Endothelial cell (in vitro differentiated cells): Measurements from ENCODE around the gene RBMS3. TPM values are rescaled to one million over a fixed set of nuclear protein-coding genes. Genes with fewer than 3 reads are reported as not detected.

Source experiments
- DNase-seq: peaks from one replicate; pipeline ENCODE4 v3.0.0; 2021; ENCODE audit warnings: low spot score
- H3K27ac Mint-ChIP-seq: one replicate; pipeline ENCODE4 v1.8.0; 2021; ENCODE audit warnings: mixed read lengths, inconsistent platforms; ENCODE audit not compliant: unreplicated experiment
- H3K27me3 Mint-ChIP-seq: one replicate; pipeline ENCODE4 v1.8.0; 2021; ENCODE audit warnings: mild to moderate bottlenecking, moderate library complexity, mixed read lengths, inconsistent platforms; ENCODE audit not compliant: unreplicated experiment
- H3K36me3 Mint-ChIP-seq: one replicate; pipeline ENCODE4 v1.8.0; 2021; ENCODE audit warnings: mild to moderate bottlenecking, low read depth, mixed read lengths, inconsistent platforms; ENCODE audit not compliant: unreplicated experiment
- H3K4me1 Mint-ChIP-seq: one replicate; pipeline ENCODE4 v1.8.0; 2021; ENCODE audit warnings: mild to moderate bottlenecking, mixed read lengths, inconsistent platforms; ENCODE audit not compliant: unreplicated experiment
- H3K4me3 Mint-ChIP-seq: one replicate; pipeline ENCODE4 v1.8.0; 2021; ENCODE audit warnings: mild to moderate bottlenecking, mixed read lengths, inconsistent platforms; ENCODE audit not compliant: unreplicated experiment
- H3K9me3 Mint-ChIP-seq: one replicate; pipeline ENCODE4 v1.8.0; 2021; ENCODE audit warnings: mixed read lengths, inconsistent platforms; ENCODE audit not compliant: unreplicated experiment
- CTCF ChIP-seq: fragments of 200-600 bp; sonication (generic); IDR thresholded peaks from one replicate; pipeline ENCODE4 v1.5.0; 2021; ENCODE audit warnings: antibody characterized with exemption; ENCODE audit not compliant: unreplicated experiment
- total RNA-seq: library from RNA; stranded (reverse); fragmentation: NEBNext Ultra II Directional; extraction: Animal tissue kit (Norgen Biotek cat#: 25700); gene quantifications from one replicate; pipeline ENCODE4 v1.2.1, GENCODE V29; 2021; ENCODE audit not compliant: unreplicated experiment

RBMS3 gene
- total RNA-seq, 1 donor from 2014 or later, result 30.9 TPM

- no peaks in the 10 kb centered on the region for H3K9me3 Mint-ChIP-seq
- no peaks in the 10 kb centered on the region for H3K36me3 Mint-ChIP-seq
- no peak for DNase-seq
- no peak overlapping the region for H3K4me3 Mint-ChIP-seq
- no peaks in the 10 kb centered on the region for H3K4me1 Mint-ChIP-seq
- no peak for TF ChIP-seq CTCF
- H3K27ac Mint-ChIP-seq, result no peak overlapping the region
- no peaks in the 10 kb centered on the region for H3K27me3 Mint-ChIP-seq
Observed at GRCh38 chr3:29690686-29691353, 409.9 kb downstream of the RBMS3 start.

DNA sequence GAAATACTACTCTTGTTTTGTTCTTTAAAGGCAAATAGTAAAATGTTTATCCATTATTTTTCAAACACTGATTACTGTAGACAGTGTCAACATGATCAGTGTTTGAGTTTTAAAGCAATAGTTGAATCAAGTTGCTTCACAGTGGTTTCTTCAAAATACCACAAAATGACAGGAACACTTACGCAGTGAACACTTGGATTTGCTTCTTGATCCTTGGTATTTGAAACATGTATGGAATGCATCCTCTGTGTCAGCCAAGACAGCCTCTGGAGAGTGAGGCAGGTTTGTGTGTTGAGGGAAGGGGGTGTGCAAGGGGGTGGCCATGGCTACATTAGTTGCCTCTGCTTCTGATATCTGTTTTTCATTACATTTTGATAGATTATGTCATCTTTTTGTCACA is 413.0 kb downstream of the RBMS3 start:
- H3K9me3 Mint-ChIP-seq, result no peaks in the 10 kb centered on the region
- no peak for TF ChIP-seq CTCF
- H3K4me1 Mint-ChIP-seq, result no peaks in the 10 kb centered on the region
- peak; percentile 6 for DNase-seq
- H3K27ac Mint-ChIP-seq, result no peak overlapping the region
- no peaks in the 10 kb centered on the region for H3K27me3 Mint-ChIP-seq
- H3K36me3 Mint-ChIP-seq, result no peaks in the 10 kb centered on the region
- H3K4me3 Mint-ChIP-seq, result no peak overlapping the region

DNA sequence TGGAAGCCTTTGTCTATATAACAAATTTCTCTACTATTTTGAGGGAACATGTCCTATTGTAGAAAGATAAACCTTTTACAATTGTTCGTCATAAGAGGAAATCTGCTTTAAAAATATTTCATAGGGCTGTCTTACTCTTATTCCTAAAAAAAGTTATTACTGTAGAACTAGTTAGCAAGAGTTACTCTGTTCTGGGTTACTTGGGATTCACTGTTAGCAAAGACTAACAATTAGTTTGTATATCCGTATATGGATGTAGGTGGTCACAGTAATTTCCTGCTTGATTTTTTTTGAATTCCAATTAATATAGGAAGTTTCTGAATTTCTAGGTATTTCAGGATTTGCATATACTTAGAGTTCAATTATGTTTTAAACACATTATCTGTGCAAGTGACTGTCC is 413.5 kb downstream of the RBMS3 start:
- H3K27ac Mint-ChIP-seq, result no peak overlapping the region
- no peaks in the 10 kb centered on the region for H3K27me3 Mint-ChIP-seq
- H3K4me1 Mint-ChIP-seq, result no peaks in the 10 kb centered on the region
- DNase-seq, result no peak
- H3K4me3 Mint-ChIP-seq, result no peak overlapping the region
- no peak for TF ChIP-seq CTCF
- H3K36me3 Mint-ChIP-seq, result no peaks in the 10 kb centered on the region
- no peaks in the 10 kb centered on the region for H3K9me3 Mint-ChIP-seq

GRCh38 chr3:29694783-29695182 is 413.9 kb downstream of the RBMS3 start:
- no peak for DNase-seq
- H3K4me1 Mint-ChIP-seq, result no peaks in the 10 kb centered on the region
- no peak overlapping the region for H3K27ac Mint-ChIP-seq
- TF ChIP-seq CTCF, result no peak
- H3K36me3 Mint-ChIP-seq, result no peaks in the 10 kb centered on the region
- no peak overlapping the region for H3K4me3 Mint-ChIP-seq
- no peaks in the 10 kb centered on the region for H3K9me3 Mint-ChIP-seq
- H3K27me3 Mint-ChIP-seq, result no peaks in the 10 kb centered on the region

DNA sequence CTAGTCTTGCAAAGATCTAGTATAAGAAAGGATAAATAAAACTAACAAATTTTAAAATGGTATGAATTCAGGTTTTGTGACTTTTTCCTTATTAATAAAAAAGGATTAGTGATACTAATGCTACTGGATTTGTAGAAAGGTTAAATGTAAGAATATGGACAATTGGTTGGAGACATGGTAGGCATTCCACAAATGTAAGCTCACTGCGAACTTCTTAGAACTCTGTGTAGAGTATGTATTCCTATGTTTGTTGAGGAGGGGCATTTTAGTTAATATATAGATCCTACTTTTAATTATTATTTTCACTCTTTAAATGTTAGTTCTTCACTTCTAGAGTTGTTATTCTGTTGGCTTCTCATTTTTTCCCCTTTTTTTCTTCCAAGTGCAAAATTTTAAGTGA is 414.3 kb downstream of the RBMS3 start:
- Mint-ChIP-seq H3K27me3 (no peaks in the 10 kb centered on the region), H3K27ac (no peak overlapping the region), H3K4me1 (no peaks in the 10 kb centered on the region), H3K9me3 (no peaks in the 10 kb centered on the region), H3K36me3 (no peaks in the 10 kb centered on the region), H3K4me3 (no peak overlapping the region)
- TF ChIP-seq CTCF, result no peak
- DNase-seq, result no peak
